WTC11 (cell line): Measurements from ENCODE around the gene LDB3. TPM values are rescaled to one million over a fixed set of nuclear protein-coding genes. Genes with fewer than 3 reads are reported as not detected.
A peak's percentile ranks its signal among the peaks of the same experiment; 100 is the strongest.

Experiments
- ATAC-seq: fragments of 200-7000 bp; cut with Tn5 transposase; 2 replicates; pipeline ENCODE4 v1.10.0; 2021; ENCODE audit warnings: mild to moderate bottlenecking, moderate library complexity
- CTCF ChIA-PET: fragments of 300-600 bp; sonication (Branson Sonifier 250); formaldehyde crosslinking; loops from one replicate; lab custom pipeline; 2021; ENCODE audit warnings: antibody characterized with exemption; lab: Charles Lee
- POLR2A ChIA-PET: fragments of 350-600 bp; sonication (Branson Sonifier 250); formaldehyde crosslinking; loops from one replicate; lab custom pipeline; 2021; ENCODE audit warnings: antibody characterized with exemption; lab: Charles Lee
- DNase-seq: peaks from one replicate; pipeline ENCODE4 v3.0.0; 2021; ENCODE audit warnings: low spot score
- H3K27ac Mint-ChIP-seq: 2 replicates; pipeline ENCODE4 v1.8.0; 2021; ENCODE audit warnings: mixed read lengths
- H3K27me3 Mint-ChIP-seq: 2 replicates; pipeline ENCODE4 v1.8.0; 2021; ENCODE audit warnings: low read depth, mild to moderate bottlenecking, moderate library complexity, mixed read lengths
- H3K36me3 Mint-ChIP-seq: 2 replicates; pipeline ENCODE4 v1.8.0; 2021; ENCODE audit warnings: mixed read lengths
- H3K4me1 Mint-ChIP-seq: 2 replicates; pipeline ENCODE4 v1.8.0; 2022; ENCODE audit warnings: mixed read lengths
- H3K4me3 Mint-ChIP-seq: 2 replicates; pipeline ENCODE4 v1.8.0; 2021; ENCODE audit warnings: mild to moderate bottlenecking, moderate library complexity, mixed read lengths
- H3K9me3 Mint-ChIP-seq: 2 replicates; pipeline ENCODE4 v1.8.0; 2021; ENCODE audit warnings: mixed read lengths
- AFF4 ChIP-seq: sonication (generic); formaldehyde crosslinking; IDR thresholded peaks from 2 replicates; pipeline ENCODE4 v1.8.1; 2023; ENCODE audit warnings: mild to moderate bottlenecking, missing genetic modification reagents, borderline replicate concordance
- ATF6 ChIP-seq: sonication (generic); formaldehyde crosslinking; IDR thresholded peaks from 2 replicates; pipeline ENCODE4 v1.8.1; 2023; ENCODE audit warnings: mild to moderate bottlenecking, missing genetic modification reagents
- CREM ChIP-seq: sonication (generic); formaldehyde crosslinking; IDR thresholded peaks from 2 replicates; pipeline ENCODE4 v1.8.1; 2022; ENCODE audit warnings: mild to moderate bottlenecking, missing genetic modification reagents, moderate library complexity
- ELF4 ChIP-seq: sonication (generic); formaldehyde crosslinking; IDR thresholded peaks from 2 replicates; pipeline ENCODE4 v1.8.1; 2022; ENCODE audit warnings: low read depth, mild to moderate bottlenecking, moderate library complexity, missing genetic modification reagents
- HMGA2 ChIP-seq: fragments of 250-450 bp; sonication (Bioruptor Pico); IDR thresholded peaks from 2 replicates; pipeline ENCODE4 v1.4.0; 2021; ENCODE audit warnings: mild to moderate bottlenecking, moderate library complexity
- JAZF1 ChIP-seq: fragments of 250-450 bp; sonication (Bioruptor Pico); IDR thresholded peaks from 2 replicates; pipeline ENCODE4 v1.9.0; 2021; ENCODE audit warnings: moderate library complexity, mild to moderate bottlenecking, inconsistent platforms
- NFATC4 ChIP-seq: fragments of 250-450 bp; sonication (Bioruptor Pico); IDR thresholded peaks from 2 replicates; pipeline ENCODE4 v1.9.0; 2021; ENCODE audit warnings: mild to moderate bottlenecking
- NR3C1 ChIP-seq: sonication (generic); formaldehyde crosslinking; conservative IDR thresholded peaks from 2 replicates; pipeline ENCODE4 v1.8.1; 2023; ENCODE audit warnings: low read depth, mild to moderate bottlenecking, missing genetic modification reagents
- OVOL2 ChIP-seq: fragments of 250-450 bp; sonication (Bioruptor Pico); IDR thresholded peaks from 2 replicates; pipeline ENCODE4 v1.9.0; 2021; ENCODE audit warnings: mild to moderate bottlenecking, borderline replicate concordance
- PRRX2 ChIP-seq: fragments of 250-450 bp; sonication (Bioruptor Pico); IDR thresholded peaks from 2 replicates; pipeline ENCODE4 v1.8.0; 2021; ENCODE audit warnings: mild to moderate bottlenecking
- RELA ChIP-seq: sonication (generic); formaldehyde crosslinking; IDR thresholded peaks from 2 replicates; pipeline ENCODE4 v1.8.1; 2022; ENCODE audit warnings: missing genetic modification reagents, mild to moderate bottlenecking, borderline replicate concordance
- TCF7 ChIP-seq: sonication (generic); formaldehyde crosslinking; IDR thresholded peaks from 2 replicates; pipeline ENCODE4 v1.8.0; 2022; ENCODE audit warnings: mild to moderate bottlenecking, low read depth, missing genetic modification reagents, moderate library complexity
- USF2 ChIP-seq: sonication (generic); formaldehyde crosslinking; IDR thresholded peaks from 2 replicates; pipeline ENCODE4 v1.8.1; 2023; ENCODE audit warnings: mild to moderate bottlenecking, missing genetic modification reagents, moderate library complexity
- ZBTB21 ChIP-seq: sonication (generic); formaldehyde crosslinking; IDR thresholded peaks from 2 replicates; pipeline ENCODE4 v1.8.1; 2023; ENCODE audit warnings: mild to moderate bottlenecking, missing genetic modification reagents, borderline replicate concordance
- ZNF232 ChIP-seq: sonication (generic); formaldehyde crosslinking; IDR thresholded peaks from 2 replicates; pipeline ENCODE4 v1.8.0; 2022; ENCODE audit warnings: mild to moderate bottlenecking, missing genetic modification reagents
- ZNF263 ChIP-seq: sonication (generic); formaldehyde crosslinking; IDR thresholded peaks from 2 replicates; pipeline ENCODE4 v1.8.1; 2022; ENCODE audit warnings: low read depth, mild to moderate bottlenecking, moderate library complexity, missing genetic modification reagents
- ZNF281 ChIP-seq: sonication (generic); formaldehyde crosslinking; IDR thresholded peaks from 2 replicates; pipeline ENCODE4 v1.8.0; 2023; ENCODE audit warnings: mild to moderate bottlenecking, missing genetic modification reagents
- ZNF423 ChIP-seq: fragments of 250-450 bp; sonication (Bioruptor Pico); IDR thresholded peaks from 2 replicates; pipeline ENCODE4 v2.1.2; 2022; ENCODE audit warnings: mild to moderate bottlenecking, moderate library complexity
- total RNA-seq: library from RNA; stranded (reverse); gene quantifications from 3 replicates; pipeline ENCODE4 v1.2.3, GENCODE V29; 2021
- TF ChIP-seq, protein P1 (sequence below): sonication (generic); formaldehyde crosslinking; IDR thresholded peaks from 2 replicates; pipeline ENCODE4 v1.8.1; 2023; ENCODE audit warnings: mild to moderate bottlenecking, moderate library complexity, missing genetic modification reagents

LDB3 gene
- total RNA-seq, 1 experiment from 2014 or later: 0.42 TPM

DNA sequence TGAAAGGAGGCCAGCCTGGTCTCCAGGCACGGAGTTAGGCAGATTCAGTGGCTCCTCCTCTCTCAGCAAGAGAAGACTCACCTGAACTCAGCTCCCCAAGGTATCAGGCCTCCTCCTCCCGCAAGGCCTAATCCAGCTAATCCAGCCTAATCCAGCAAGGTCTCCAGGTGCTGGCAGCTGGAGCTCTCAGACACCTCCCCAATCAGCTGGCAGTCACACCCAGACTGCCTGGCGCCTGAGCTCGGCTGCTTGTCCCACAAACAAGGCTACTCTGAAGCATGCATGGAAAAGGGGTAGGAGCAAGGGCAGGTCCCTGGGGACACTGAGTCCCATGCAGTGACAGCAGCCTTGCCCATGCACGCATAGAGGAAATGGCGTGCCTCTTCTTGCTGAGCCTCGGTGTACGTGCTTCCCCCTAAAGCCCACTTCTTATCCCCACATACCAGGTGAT is 17.3 kb upstream of the LDB3 start:
- Mint-ChIP-seq H3K9me3 (no peaks in the 10 kb centered on the region), H3K4me1 (peaks cover 13% of the 10 kb centered on the region), H3K27me3 (no peaks in the 10 kb centered on the region), H3K4me3 (no peak overlapping the region), H3K27ac (no peak overlapping the region), H3K36me3 (no peaks in the 10 kb centered on the region)
- ChIA-PET CTCF (interaction anchor here (1.3 kb wide), 1 partner anchor 66 kb away, joined by 4 read pairs; no protein-coding TSS in a partner anchor), POLR2A (no interaction called here)
- ATAC-seq (no peak), DNase-seq (peak; percentile 8)
- TF ChIP-seq OVOL2 (CRISPR knock-in tag) (no peak), ZBTB21 (CRISPR knock-in tag) (no peak), ZNF281 (no peak), ZNF232 (no peak), HMGA2 (CRISPR knock-in tag) (no peak), AFF4 (no peak), ZNF263 (CRISPR knock-in tag) (no peak), ZNF423 (no peak), PRRX2 (no peak), ATF6 (CRISPR knock-in tag) (no peak), NFATC4 (no peak), JAZF1 (no peak), NR3C1 (no peak), ELF4 (no peak)

DNA sequence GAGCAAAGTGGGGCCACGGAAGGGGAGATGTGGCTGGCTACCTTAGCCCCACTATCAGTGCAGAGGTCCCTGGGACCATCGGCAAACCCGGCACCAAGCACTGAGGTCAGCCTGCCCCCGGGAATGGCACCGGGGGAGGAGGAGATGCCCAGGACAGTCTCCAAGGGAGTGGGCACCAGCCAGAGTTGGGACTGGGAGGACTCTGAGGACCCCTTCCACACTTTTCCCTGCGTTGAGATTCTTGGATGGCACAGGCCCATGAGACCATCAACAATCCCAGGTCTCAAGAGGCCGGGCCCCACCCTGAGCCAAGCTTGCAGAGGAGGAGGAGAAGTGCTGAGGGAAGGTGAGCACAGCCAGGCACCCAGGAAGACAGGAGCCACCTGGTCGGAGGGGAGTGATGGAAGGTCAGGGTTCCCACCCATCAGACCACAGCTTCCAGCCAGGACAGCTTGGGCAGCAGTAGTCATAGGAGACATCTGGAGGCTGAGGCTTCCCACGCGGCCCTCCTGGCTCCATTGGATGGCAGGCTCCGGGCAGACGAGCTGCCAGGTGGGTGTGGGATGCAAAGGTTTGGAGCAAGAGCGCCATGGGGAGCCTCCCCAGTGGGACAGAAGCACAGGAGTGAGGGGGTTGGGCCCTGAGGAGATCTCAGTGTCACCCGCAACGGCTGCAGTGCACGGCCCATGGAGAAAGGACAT is 16.5 kb upstream of the LDB3 start:
- H3K4me1 Mint-ChIP-seq: peaks cover 13% of the 10 kb centered on the region
- H3K27me3 Mint-ChIP-seq: no peaks in the 10 kb centered on the region
- no peak overlapping the region for H3K27ac Mint-ChIP-seq
- ATAC-seq: no peak
- no peak overlapping the region for H3K4me3 Mint-ChIP-seq
- no peaks in the 10 kb centered on the region for H3K36me3 Mint-ChIP-seq
- 0 out of 2 replicates have a peak, but pooled peaks have one; percentile 54 for TF ChIP-seq TCF7
- TF ChIP-seq USF2: no peak
- no peak for TF ChIP-seq PRRX2
- TF ChIP-seq, protein P1, sequence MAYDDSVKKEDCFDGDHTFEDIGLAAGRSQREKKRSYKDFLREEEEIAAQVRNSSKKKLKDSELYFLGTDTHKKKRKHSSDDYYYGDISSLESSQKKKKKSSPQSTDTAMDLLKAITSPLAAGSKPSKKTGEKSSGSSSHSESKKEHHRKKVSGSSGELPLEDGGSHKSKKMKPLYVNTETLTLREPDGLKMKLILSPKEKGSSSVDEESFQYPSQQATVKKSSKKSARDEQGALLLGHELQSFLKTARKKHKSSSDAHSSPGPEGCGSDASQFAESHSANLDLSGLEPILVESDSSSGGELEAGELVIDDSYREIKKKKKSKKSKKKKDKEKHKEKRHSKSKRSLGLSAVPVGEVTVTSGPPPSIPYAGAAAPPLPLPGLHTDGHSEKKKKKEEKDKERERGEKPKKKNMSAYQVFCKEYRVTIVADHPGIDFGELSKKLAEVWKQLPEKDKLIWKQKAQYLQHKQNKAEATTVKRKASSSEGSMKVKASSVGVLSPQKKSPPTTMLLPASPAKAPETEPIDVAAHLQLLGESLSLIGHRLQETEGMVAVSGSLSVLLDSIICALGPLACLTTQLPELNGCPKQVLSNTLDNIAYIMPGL: no peak
- no peak for TF ChIP-seq CREM (CRISPR knock-in tag)
- TF ChIP-seq RELA: no peak
- TF ChIP-seq JAZF1: no peak
- TF ChIP-seq ZNF281: no peak
- TF ChIP-seq, all 79 proteins: peak for 1
- CTCF ChIA-PET: interaction anchor here (0.5 to 1.9 kb wide), 4 partner anchors 9 to 309 kb away, joined by 3 to 4 read pairs (median 4); no protein-coding TSS in a partner anchor
- no peaks in the 10 kb centered on the region for H3K9me3 Mint-ChIP-seq
- POLR2A ChIA-PET: no interaction called here
- no peak for DNase-seq
